ENCODE results near the gene ADGRV1.

GRCh38 chr5:91026466-91026865 is 467.9 kb downstream of the ADGRV1 start:
- TF ChIP-seq REST (IDR thresholded peaks at IDR 0.05; ENCODE audit: low read depth) (no peak), NFIC (IDR thresholded peaks at IDR 0.05) (peak; percentile 45; the same call in 1 of the 2 replicates), CEBPB (IDR thresholded peaks at IDR 0.05) (no peak), RAD21 (IDR thresholded peaks at IDR 0.05; ENCODE audit: low read depth) (no peak), MAX (IDR thresholded peaks at IDR 0.05) (no peak), EP300 (IDR thresholded peaks at IDR 0.05; ENCODE audit: borderline replicate concordance) (no peak), TAF1 (IDR thresholded peaks at IDR 0.05; ENCODE audit: low read depth) (no peak), USF1 (IDR thresholded peaks at IDR 0.05) (no peak), ZBTB7A (IDR thresholded peaks at IDR 0.05; ENCODE audit: low read depth) (no peak), EGR1 (IDR thresholded peaks at IDR 0.05) (no peak)
